AG09319 (cell line): ENCODE measurements around the gene RAP2A.

Source experiments
- DNase-seq: peaks from one replicate; pipeline ENCODE4 v3.0.0-alpha.2; 2010; ENCODE audit warnings: low read depth; ENCODE audit errors: extremely low read depth
- TF ChIP-seq, protein P1 (sequence below): IDR thresholded peaks from 2 replicates; pipeline ENCODE4 v1.5.1; 2011; ENCODE audit warnings: low read depth, mild to moderate bottlenecking, inconsistent platforms, low read length, moderate library complexity

The RAP2A gene

DNA sequence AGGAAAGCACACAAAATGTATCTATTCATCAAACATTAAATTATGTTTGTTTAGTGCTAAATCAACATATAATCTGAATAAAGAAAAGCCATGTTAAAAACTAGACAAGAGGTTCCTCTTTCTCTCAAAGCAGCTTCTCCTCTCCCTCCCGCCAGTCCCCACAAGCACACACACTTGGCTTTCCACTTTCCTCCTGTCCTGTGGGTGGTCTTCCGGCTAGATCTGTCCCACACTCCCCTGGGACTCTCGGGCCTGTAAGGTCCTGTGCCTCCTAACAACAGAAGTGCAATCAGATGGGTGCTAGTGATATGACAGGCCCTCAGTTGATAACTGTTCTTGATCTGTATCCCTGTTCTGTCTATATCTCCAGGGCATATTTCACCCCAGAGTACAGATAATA, 45.6 kb upstream of the RAP2A start:
- TF ChIP-seq, protein P1, sequence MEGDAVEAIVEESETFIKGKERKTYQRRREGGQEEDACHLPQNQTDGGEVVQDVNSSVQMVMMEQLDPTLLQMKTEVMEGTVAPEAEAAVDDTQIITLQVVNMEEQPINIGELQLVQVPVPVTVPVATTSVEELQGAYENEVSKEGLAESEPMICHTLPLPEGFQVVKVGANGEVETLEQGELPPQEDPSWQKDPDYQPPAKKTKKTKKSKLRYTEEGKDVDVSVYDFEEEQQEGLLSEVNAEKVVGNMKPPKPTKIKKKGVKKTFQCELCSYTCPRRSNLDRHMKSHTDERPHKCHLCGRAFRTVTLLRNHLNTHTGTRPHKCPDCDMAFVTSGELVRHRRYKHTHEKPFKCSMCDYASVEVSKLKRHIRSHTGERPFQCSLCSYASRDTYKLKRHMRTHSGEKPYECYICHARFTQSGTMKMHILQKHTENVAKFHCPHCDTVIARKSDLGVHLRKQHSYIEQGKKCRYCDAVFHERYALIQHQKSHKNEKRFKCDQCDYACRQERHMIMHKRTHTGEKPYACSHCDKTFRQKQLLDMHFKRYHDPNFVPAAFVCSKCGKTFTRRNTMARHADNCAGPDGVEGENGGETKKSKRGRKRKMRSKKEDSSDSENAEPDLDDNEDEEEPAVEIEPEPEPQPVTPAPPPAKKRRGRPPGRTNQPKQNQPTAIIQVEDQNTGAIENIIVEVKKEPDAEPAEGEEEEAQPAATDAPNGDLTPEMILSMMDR: no peak
- no peak for DNase-seq

DNA sequence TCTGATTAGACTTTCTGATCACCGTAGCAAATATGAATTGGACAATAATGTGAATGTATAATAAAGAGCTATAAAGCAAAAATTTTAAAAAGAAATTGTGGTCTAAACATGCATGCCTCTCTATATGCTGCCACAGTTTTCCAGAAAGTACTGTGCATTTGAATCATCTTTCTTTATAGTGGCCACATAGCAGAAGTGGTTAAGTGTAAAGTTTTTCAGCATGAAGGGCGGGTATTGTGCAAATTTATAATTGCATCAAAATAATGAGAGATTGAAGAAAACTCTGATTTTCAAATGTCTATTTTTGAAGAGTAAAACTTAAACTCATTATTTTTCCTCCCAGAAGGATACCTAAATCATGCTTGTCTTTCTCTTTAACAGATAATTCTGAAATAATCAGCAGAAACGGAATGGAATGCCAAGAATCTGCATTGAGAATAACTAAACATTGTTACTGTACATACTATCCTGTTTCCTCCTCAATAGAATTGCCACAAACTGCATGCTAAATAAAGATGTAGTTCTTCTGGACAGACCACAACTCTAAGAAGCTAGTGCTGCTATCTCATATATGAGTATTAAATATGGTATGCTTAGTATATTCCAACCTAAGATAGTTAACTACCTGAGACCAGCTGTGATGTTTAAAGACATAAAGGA, 42.9 kb upstream of the RAP2A start:
- TF ChIP-seq, protein P1: no peak
- no peak for DNase-seq

DNA sequence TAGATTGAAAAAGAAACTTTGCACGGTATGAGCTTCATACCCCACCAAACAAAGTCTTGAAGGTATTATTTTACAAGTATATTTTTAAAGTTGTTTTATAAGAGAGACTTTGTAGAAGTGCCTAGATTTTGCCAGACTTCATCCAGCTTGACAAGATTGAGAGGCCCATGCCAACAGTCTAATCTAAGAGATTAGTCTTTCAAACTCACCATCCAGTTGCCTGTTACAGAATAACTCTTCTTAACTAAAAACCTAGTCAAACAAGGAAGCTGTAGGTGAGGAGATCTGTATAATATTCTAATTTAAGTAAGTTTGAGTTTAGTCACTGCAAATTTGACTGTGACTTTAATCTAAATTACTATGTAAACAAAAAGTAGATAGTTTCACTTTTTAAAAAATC, 41.9 kb upstream of the RAP2A start:
- no peak for DNase-seq
- TF ChIP-seq, protein P1: no peak

DNA sequence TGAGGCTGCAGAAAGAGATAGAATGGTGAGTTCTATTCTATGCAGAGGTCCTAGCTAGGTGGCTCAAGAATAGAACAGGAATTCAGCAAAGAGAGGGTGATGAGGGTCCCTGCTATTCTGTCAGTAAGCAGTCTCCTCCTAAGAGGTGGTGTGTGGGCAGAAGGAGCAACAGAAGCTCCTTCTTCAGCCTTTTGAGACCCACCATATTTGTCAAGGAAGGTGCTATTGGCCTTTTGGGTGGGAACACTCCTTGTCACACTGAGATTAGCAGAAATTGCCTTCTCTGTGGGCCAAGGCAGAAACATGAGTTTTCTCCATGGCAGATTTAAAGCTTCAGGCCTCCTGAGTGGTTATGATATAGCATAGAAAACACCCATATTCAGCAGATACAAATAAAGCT, 39.4 kb upstream of the RAP2A start:
- no peak for DNase-seq
- TF ChIP-seq, protein P1: no peak

DNA sequence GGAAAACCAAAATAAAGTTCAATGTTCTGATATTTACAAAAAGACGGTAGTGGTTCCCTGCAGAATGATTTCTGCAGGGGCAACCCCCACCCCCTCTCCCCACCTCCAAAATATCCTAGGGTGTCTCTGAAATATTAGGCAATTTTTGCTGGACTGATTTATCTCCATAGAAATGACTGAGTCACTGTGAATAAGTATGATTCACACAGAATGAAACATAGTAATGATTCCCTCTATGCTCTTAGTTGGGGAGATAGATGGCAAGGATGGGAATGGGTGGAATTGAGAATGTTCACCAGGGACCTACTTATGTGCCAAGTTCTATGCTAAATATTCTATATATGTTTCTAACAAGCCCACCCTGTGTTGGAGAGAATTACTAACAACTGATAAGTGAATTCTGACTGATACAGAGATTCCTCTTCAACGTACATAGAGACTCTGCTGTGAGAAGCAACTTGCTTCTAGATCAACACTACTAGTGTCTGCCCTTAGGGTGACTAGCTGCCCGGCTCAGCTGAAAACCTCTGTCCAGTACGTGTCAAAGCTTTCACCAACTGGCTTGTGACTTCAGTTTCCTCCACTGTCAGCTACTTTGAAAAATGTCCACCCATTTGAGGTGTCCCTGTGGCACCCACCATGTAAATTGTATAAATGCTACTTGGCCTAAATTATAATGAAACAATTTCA, 38.4 kb upstream of the RAP2A start:
- no peak for DNase-seq
- TF ChIP-seq, protein P1: no peak

DNA sequence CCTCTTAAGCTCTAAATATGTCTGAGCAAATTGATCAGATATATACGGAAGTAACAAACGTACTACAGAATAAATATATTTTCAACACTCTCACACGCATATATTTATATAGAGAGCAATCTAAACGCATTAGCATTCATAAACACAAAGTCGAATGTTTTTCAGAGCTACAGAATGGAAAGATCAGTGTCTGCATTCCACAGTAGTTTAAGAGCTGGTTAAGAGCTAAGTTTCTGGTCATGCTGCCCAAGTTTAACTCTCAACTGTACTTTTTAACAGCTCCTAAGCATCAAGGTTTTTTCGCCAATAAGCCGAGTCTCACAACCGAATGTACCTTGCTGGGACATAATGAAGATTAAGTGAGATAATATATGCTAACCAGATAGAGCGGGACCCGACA, 36.7 kb upstream of the RAP2A start:
- no peak for DNase-seq
- TF ChIP-seq, protein P1: no peak

DNA sequence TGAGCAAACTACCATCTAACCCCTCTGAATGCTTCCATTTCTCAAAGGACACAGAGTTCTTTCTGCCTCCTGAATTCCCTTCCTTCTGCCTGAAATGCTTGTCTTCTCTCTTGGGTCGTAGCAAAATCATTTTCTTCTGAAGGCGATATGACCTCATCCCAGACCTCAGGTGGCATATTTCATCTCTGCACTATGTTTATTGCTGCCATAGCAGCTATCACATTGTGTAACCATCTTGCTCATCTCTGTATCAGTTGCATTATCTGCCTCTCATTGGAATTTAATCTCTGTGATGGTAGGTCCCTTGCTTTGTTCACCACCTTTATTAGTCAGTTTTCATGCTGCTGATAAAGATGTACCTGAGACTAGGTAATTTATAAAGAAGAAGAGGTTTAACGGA, 32.5 kb upstream of the RAP2A start:
- TF ChIP-seq, protein P1: no peak
- DNase-seq: no peak
